Astrocyte (in vitro differentiated cells and primary cell): ENCODE results near the gene ATP11C. TPM values are rescaled to one million over a fixed set of nuclear protein-coding genes. Genes with fewer than 3 reads are reported as not detected.

Source experiments
- DNase-seq: peaks from one replicate; pipeline ENCODE4 v3.0.0-alpha.2; 2010; ENCODE audit warnings: low read depth
- FAIRE-seq: peaks from 2 replicates; lab custom pipeline; 2011; peaks lifted over from hg19 to GRCh38; lab: Jason Lieb, UNC
- H2AFZ ChIP-seq: 2 replicates; pipeline ENCODE4 v1.6.0; 2012; ENCODE audit warnings: low read depth, low read length, inconsistent platforms
- H3K27ac ChIP-seq: 2 replicates; pipeline ENCODE4 v1.5.1; 2011; ENCODE audit warnings: low read depth, low read length, inconsistent platforms
- H3K27me3 ChIP-seq: 2 replicates; pipeline ENCODE4 v1.6.0; 2011; ENCODE audit warnings: low read length, inconsistent platforms; ENCODE audit not compliant: insufficient read depth
- H3K36me3 ChIP-seq: 2 replicates; pipeline ENCODE4 v1.5.1; 2011; ENCODE audit warnings: low read length, inconsistent platforms; ENCODE audit not compliant: insufficient read depth
- H3K4me1 ChIP-seq: 2 replicates; pipeline ENCODE4 v1.5.1; 2011; ENCODE audit warnings: low read length, inconsistent platforms; ENCODE audit not compliant: insufficient read depth
- H3K4me2 ChIP-seq: 2 replicates; pipeline ENCODE4 v1.6.0; 2012; ENCODE audit warnings: low read length, inconsistent platforms
- H3K4me3 ChIP-seq: 2 replicates; pipeline ENCODE4 v1.5.1; 2011; ENCODE audit warnings: low read depth, mild to moderate bottlenecking, low read length, inconsistent platforms; ENCODE audit not compliant: insufficient read depth
- H3K79me2 ChIP-seq: 2 replicates; pipeline ENCODE4 v1.6.0; 2012; ENCODE audit warnings: mild to moderate bottlenecking, low read length, inconsistent platforms; ENCODE audit not compliant: insufficient read depth
- H3K9ac ChIP-seq: 2 replicates; pipeline ENCODE4 v1.6.0; 2012; ENCODE audit warnings: mild to moderate bottlenecking, low read length, inconsistent platforms
- H3K9me3 ChIP-seq: 2 replicates; pipeline ENCODE4 v1.5.1; 2012; ENCODE audit warnings: low read depth, mild to moderate bottlenecking, low read length, inconsistent platforms; ENCODE audit not compliant: insufficient read depth
- H4K20me1 ChIP-seq: 2 replicates; pipeline ENCODE4 v1.6.0; 2012; ENCODE audit warnings: low read length, inconsistent platforms; ENCODE audit not compliant: insufficient read depth
- H3K27ac Mint-ChIP-seq: one replicate; pipeline ENCODE4 v1.8.0; 2021; ENCODE audit warnings: mild to moderate bottlenecking, mixed read lengths; ENCODE audit not compliant: unreplicated experiment
- H3K27me3 Mint-ChIP-seq: one replicate; pipeline ENCODE4 v1.8.0; 2021; ENCODE audit warnings: low read depth, mixed read lengths; ENCODE audit not compliant: unreplicated experiment
- H3K36me3 Mint-ChIP-seq: one replicate; pipeline ENCODE4 v1.8.0; 2021; ENCODE audit warnings: low read depth, mixed read lengths; ENCODE audit not compliant: unreplicated experiment
- H3K4me1 Mint-ChIP-seq: one replicate; pipeline ENCODE4 v1.8.0; 2021; ENCODE audit warnings: low read depth, mixed read lengths; ENCODE audit not compliant: unreplicated experiment
- H3K4me3 Mint-ChIP-seq: one replicate; pipeline ENCODE4 v1.8.0; 2021; ENCODE audit warnings: mild to moderate bottlenecking, moderate library complexity, mixed read lengths; ENCODE audit not compliant: unreplicated experiment
- H3K9me3 Mint-ChIP-seq: one replicate; pipeline ENCODE4 v1.8.0; 2021; ENCODE audit warnings: mild to moderate bottlenecking, mixed read lengths; ENCODE audit not compliant: unreplicated experiment
- EZH2 ChIP-seq: IDR thresholded peaks from 2 replicates; pipeline ENCODE4 v1.6.1; 2012; ENCODE audit warnings: mild to moderate bottlenecking, low read length, inconsistent platforms; ENCODE audit not compliant: insufficient read depth
- total RNA-seq: library from RNA; stranded (reverse); gene quantifications from 2 replicates; pipeline ENCODE4 v1.2.1, GENCODE V29; 2021
- TF ChIP-seq, protein P1 (sequence below): IDR thresholded peaks from 2 replicates; pipeline ENCODE4 v1.5.1; 2011; ENCODE audit warnings: low read depth, mild to moderate bottlenecking, inconsistent platforms, low read length, moderate library complexity; ENCODE audit not compliant: insufficient read depth

Gene ATP11C
- total RNA-seq, 1 donor from 2014 or later = 24.6 TPM

DNA sequence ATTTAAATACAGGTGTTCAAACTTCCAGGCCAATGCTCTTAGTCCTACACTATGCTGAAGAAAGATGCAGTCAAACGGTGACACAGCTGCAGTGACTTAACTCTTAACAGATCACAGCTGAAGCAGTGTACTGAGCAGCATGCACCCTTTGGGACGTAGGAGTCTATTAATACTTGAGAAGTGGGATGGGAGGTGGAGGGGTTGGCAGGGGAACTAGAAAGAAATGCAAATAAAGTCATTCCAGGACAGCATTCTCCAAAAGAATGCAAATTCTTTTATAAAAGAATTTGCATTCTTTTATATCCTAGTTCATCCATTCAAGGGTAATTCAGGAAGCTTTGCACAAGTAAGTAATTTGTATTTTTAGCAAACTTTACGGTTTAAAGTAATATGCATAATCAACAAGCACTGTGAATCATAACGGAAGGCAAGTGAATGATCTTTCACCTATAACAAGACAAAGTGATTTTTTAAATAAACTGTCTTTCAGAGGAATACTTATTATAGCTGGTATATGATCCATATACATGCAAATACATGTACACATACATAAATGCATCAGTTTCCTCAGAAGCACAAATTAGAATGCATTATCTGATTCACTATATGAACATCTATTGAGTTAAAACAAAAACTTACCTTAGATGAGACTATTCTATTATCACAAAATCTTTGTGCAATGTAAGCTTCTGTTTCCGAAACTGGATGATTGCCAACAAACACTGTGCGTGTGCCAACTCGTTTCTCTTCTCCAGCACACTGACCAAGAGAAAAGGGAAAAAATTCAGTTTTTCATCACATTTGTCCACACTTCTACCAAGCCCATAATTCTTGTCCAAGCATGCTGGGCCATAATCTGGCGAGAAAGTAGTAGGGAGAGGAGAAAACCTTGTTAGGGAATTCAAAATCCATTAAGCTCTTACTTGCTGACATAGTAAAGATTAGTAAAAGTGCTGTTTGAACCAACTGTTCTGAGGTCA lies 106.5 kb downstream of the ATP11C start:
- no peak overlapping the region for H2AFZ ChIP-seq
- Mint-ChIP-seq H3K36me3 (no peaks in the 10 kb centered on the region), H3K27me3 (no peaks in the 10 kb centered on the region), H3K27ac (no peak overlapping the region), H3K4me3 (no peak overlapping the region), H3K4me1 (peaks cover 4% of the 10 kb centered on the region), H3K9me3 (no peaks in the 10 kb centered on the region)
- H3K27me3 ChIP-seq = no peaks in the 10 kb centered on the region
- H3K27ac ChIP-seq = peak overlapping the region; percentile 49
- peaks cover 18% of the 10 kb centered on the region for H3K4me1 ChIP-seq
- peak overlapping the region; percentile 67 for H3K4me2 ChIP-seq
- DNase-seq = peak; percentile 84
- H3K9ac ChIP-seq = peak overlapping the region; percentile 23
- no peak for TF ChIP-seq EZH2
- TF ChIP-seq, protein P1, sequence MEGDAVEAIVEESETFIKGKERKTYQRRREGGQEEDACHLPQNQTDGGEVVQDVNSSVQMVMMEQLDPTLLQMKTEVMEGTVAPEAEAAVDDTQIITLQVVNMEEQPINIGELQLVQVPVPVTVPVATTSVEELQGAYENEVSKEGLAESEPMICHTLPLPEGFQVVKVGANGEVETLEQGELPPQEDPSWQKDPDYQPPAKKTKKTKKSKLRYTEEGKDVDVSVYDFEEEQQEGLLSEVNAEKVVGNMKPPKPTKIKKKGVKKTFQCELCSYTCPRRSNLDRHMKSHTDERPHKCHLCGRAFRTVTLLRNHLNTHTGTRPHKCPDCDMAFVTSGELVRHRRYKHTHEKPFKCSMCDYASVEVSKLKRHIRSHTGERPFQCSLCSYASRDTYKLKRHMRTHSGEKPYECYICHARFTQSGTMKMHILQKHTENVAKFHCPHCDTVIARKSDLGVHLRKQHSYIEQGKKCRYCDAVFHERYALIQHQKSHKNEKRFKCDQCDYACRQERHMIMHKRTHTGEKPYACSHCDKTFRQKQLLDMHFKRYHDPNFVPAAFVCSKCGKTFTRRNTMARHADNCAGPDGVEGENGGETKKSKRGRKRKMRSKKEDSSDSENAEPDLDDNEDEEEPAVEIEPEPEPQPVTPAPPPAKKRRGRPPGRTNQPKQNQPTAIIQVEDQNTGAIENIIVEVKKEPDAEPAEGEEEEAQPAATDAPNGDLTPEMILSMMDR = no peak
- peaks cover 27% of the 10 kb centered on the region for H3K79me2 ChIP-seq
- no peaks in the 10 kb centered on the region for H3K9me3 ChIP-seq
- H3K4me3 ChIP-seq = no peak overlapping the region
- H4K20me1 ChIP-seq = no peaks in the 10 kb centered on the region
- H3K36me3 ChIP-seq = no peaks in the 10 kb centered on the region
- peak; percentile 95 for FAIRE-seq

DNA sequence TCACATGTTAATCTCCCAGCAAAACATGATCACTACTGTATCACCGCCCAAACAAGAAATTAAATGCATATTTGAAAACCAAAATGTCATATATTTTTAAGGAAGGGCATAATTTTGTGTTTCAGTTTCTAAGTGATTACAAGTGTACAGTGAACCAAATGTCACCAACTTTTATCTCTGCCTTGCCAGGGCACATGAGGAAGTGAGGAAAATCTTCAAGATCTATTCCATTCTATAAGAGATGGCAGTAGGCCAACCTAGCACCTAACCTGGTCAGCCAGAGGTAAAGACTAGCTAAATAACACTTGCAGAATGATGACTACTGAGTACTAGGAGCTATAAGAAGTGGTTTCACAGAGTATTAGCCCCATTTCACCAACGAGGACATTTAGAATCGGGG lies 107.2 kb downstream of the ATP11C start:
- FAIRE-seq (no peak), DNase-seq (no peak)
- Histone ChIP-seq H3K27me3 (no peaks in the 10 kb centered on the region), H3K9me3 (no peaks in the 10 kb centered on the region), H3K27ac (peak overlapping the region; percentile 11), H3K79me2 (peaks cover 20% of the 10 kb centered on the region), H3K4me1 (peaks cover 17% of the 10 kb centered on the region), H4K20me1 (no peaks in the 10 kb centered on the region), H3K4me2 (peak overlapping the region; percentile 43), H3K9ac (peak overlapping the region; percentile 12), H3K36me3 (no peaks in the 10 kb centered on the region), H2AFZ (no peak overlapping the region), H3K4me3 (no peak overlapping the region)
- Mint-ChIP-seq H3K4me3 (no peak overlapping the region), H3K27me3 (no peaks in the 10 kb centered on the region), H3K27ac (no peak overlapping the region), H3K9me3 (no peaks in the 10 kb centered on the region), H3K4me1 (peaks cover 2% of the 10 kb centered on the region), H3K36me3 (no peaks in the 10 kb centered on the region)
- TF ChIP-seq EZH2 = no peak
- TF ChIP-seq, protein P1 = no peak
